Calu3 (cell line): ENCODE measurements around the gene UGGT2. TPM values are rescaled to one million over a fixed set of nuclear protein-coding genes. Genes with fewer than 3 reads are reported as not detected.

Source experiments
- BruUV-seq: library from RNA; stranded (reverse); fragments of 400-500 nt; replicated peaks from 2 replicates; lab custom pipeline; 2021; lab: Mats Ljungman, UMichigan
- CTCF ChIA-PET: fragments of 300-600 bp; sonication (Branson Sonifier 250); formaldehyde crosslinking; loops from one replicate; lab custom pipeline; 2022; ENCODE audit warnings: antibody characterized with exemption; lab: Charles Lee
- DNase-seq: peaks from one replicate; pipeline ENCODE4 v3.0.0; 2022
- H3K27ac Mint-ChIP-seq: one replicate; pipeline ENCODE4 v1.8.0; 2022; ENCODE audit warnings: mixed read lengths; ENCODE audit not compliant: unreplicated experiment
- H3K27me3 Mint-ChIP-seq: one replicate; pipeline ENCODE4 v1.8.0; 2022; ENCODE audit warnings: mixed read lengths; ENCODE audit not compliant: unreplicated experiment
- H3K36me3 Mint-ChIP-seq: one replicate; pipeline ENCODE4 v1.8.0; 2022; ENCODE audit warnings: mild to moderate bottlenecking, moderate library complexity, mixed read lengths; ENCODE audit not compliant: insufficient read depth, unreplicated experiment
- H3K4me1 Mint-ChIP-seq: one replicate; pipeline ENCODE4 v1.8.0; 2022; ENCODE audit warnings: mild to moderate bottlenecking, low read depth, mixed read lengths; ENCODE audit not compliant: unreplicated experiment
- H3K4me3 Mint-ChIP-seq: one replicate; pipeline ENCODE4 v1.8.0; 2022; ENCODE audit warnings: mild to moderate bottlenecking, low read depth, moderate library complexity, mixed read lengths; ENCODE audit not compliant: unreplicated experiment
- H3K9me3 Mint-ChIP-seq: one replicate; pipeline ENCODE4 v1.8.0; 2022; ENCODE audit warnings: low read depth, mixed read lengths; ENCODE audit not compliant: unreplicated experiment
- intact Hi-C: fragments of 100-400 bp; cut with micrococcal nuclease; formaldehyde crosslinking; loops from one replicate; pipeline ENCODE4 v1.10.0; 2022; ENCODE audit not compliant: unreplicated experiment
- total RNA-seq: library from RNA; stranded (reverse); gene quantifications from 2 replicates; pipeline ENCODE4 v1.2.3, GENCODE V29; 2022
- TF ChIP-seq, protein P1 (sequence below): fragments of 200-600 bp; IDR thresholded peaks from one replicate; pipeline ENCODE4 v1.8.0; 2022; ENCODE audit warnings: antibody characterized with exemption; ENCODE audit not compliant: unreplicated experiment

UGGT2 gene
- total RNA-seq, 1 experiment from 2014 or later = 12.1 TPM

DNA sequence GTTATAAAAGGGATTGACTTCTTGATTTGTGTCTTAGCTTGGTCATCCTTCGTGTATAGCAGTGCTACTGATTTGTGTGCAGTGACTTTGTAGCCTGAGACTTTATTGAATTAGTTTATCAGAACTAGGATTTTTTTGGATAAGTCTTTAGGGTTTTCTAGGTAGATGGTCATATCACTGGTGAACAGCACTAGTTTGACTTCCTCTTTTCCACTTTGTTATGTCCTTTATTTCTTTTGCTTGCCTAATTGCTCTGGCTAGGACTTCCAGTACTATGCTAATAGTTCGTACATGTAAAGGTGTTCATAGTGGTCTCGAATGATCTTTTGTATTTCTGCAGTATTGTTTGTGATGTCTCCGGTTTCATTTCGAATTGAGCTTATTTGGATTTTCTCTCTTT, 230.9 kb downstream of the UGGT2 start:
- H3K36me3 Mint-ChIP-seq = no peaks in the 10 kb centered on the region
- no peak for DNase-seq
- H3K27ac Mint-ChIP-seq = no peak overlapping the region
- CTCF ChIA-PET = no interaction called here
- no peaks in the 10 kb centered on the region for H3K27me3 Mint-ChIP-seq
- BruUV-seq = no TSS peak
- H3K9me3 Mint-ChIP-seq = no peaks in the 10 kb centered on the region
- intact Hi-C loops = no loop called here
- H3K4me1 Mint-ChIP-seq = no peaks in the 10 kb centered on the region
- H3K4me3 Mint-ChIP-seq = no peak overlapping the region
- TF ChIP-seq, protein P1, sequence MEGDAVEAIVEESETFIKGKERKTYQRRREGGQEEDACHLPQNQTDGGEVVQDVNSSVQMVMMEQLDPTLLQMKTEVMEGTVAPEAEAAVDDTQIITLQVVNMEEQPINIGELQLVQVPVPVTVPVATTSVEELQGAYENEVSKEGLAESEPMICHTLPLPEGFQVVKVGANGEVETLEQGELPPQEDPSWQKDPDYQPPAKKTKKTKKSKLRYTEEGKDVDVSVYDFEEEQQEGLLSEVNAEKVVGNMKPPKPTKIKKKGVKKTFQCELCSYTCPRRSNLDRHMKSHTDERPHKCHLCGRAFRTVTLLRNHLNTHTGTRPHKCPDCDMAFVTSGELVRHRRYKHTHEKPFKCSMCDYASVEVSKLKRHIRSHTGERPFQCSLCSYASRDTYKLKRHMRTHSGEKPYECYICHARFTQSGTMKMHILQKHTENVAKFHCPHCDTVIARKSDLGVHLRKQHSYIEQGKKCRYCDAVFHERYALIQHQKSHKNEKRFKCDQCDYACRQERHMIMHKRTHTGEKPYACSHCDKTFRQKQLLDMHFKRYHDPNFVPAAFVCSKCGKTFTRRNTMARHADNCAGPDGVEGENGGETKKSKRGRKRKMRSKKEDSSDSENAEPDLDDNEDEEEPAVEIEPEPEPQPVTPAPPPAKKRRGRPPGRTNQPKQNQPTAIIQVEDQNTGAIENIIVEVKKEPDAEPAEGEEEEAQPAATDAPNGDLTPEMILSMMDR = no peak

- H3K9me3 Mint-ChIP-seq = peaks cover 3% of the 10 kb centered on the region
- CTCF ChIA-PET = no interaction called here
- BruUV-seq = no TSS peak
- intact Hi-C loops = no loop called here
- H3K36me3 Mint-ChIP-seq = no peaks in the 10 kb centered on the region
- H3K4me3 Mint-ChIP-seq = no peak overlapping the region
- no peak for DNase-seq
- no peaks in the 10 kb centered on the region for H3K4me1 Mint-ChIP-seq
- H3K27me3 Mint-ChIP-seq = no peaks in the 10 kb centered on the region
- H3K27ac Mint-ChIP-seq = no peak overlapping the region
- TF ChIP-seq, protein P1 = no peak
Measured at GRCh38 chr13:95814495-95814894, 238.7 kb downstream of the UGGT2 start.

GRCh38 chr13:95813139-95813538, 240.1 kb downstream of the UGGT2 start:
- no peak overlapping the region for H3K4me3 Mint-ChIP-seq
- H3K4me1 Mint-ChIP-seq = no peaks in the 10 kb centered on the region
- no peaks in the 10 kb centered on the region for H3K27me3 Mint-ChIP-seq
- no peaks in the 10 kb centered on the region for H3K36me3 Mint-ChIP-seq
- TF ChIP-seq, protein P1 = no peak
- BruUV-seq = no TSS peak
- H3K27ac Mint-ChIP-seq = no peak overlapping the region
- intact Hi-C loops = no loop called here
- H3K9me3 Mint-ChIP-seq = peaks cover 3% of the 10 kb centered on the region
- CTCF ChIA-PET = no interaction called here
- DNase-seq = no peak

DNA sequence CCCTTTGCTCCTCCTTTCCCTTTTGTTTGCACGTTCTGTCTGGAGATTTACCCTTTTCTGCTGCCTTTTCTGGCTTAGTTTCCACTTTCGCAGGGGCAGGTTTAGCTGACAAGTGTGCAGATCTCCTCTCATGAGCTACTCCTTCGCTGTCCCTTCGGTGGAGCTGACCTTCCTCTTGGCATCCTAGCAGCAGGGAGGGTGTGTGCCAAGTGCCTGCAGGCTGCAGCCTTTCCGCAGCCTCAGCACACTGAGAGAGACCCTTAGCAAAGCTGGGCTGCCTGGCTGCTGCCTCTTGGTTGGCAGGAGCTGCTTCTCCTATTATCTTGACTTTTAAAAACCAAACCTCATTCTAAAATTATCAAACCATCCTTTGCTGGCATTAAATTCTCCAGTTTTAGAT, 243.8 kb downstream of the UGGT2 start:
- Mint-ChIP-seq H3K4me1 (no peaks in the 10 kb centered on the region), H3K4me3 (no peak overlapping the region), H3K27ac (no peak overlapping the region), H3K9me3 (peaks cover 3% of the 10 kb centered on the region), H3K36me3 (no peaks in the 10 kb centered on the region), H3K27me3 (no peaks in the 10 kb centered on the region)
- no peak for DNase-seq
- TF ChIP-seq, protein P1 = no peak
- no TSS peak for BruUV-seq
- CTCF ChIA-PET = no interaction called here
- intact Hi-C loops = no loop called here
